ENCODE data around the gene GRIN2A.

The GRIN2A gene

GRCh38 chr16:10182222-10183053, at the start of gene GRIN2A:
TSS of gene GRIN2A (minus strand) at chr16:10182428. CDS start at chr16:10180411, 2,017 bp downstream.
- DNase-seq (ENCODE audit: low read depth): no peak

- DNase-seq (ENCODE audit: low read depth): no peak
These were observed 49.3 kb upstream of the GRIN2A start for GRCh38 chr16:10231563-10231962.

GRCh38 chr16:10228779-10229178, 46.6 kb upstream of the GRIN2A start:
- DNase-seq (ENCODE audit: low read depth): no peak

- DNase-seq (ENCODE audit: low read depth): no peak
These were observed 44.7 kb upstream of the GRIN2A start for GRCh38 chr16:10226987-10227306.

- no peak for DNase-seq (ENCODE audit: low read depth)
These were observed 44.1 kb upstream of the GRIN2A start for GRCh38 chr16:10226141-10226986.

- no peak for DNase-seq (ENCODE audit: low read depth)
These were observed 43.4 kb upstream of the GRIN2A start for GRCh38 chr16:10225653-10226052.

GRCh38 chr16:10224850-10225249, 42.6 kb upstream of the GRIN2A start:
- no peak for DNase-seq (ENCODE audit: low read depth)

- no peak for DNase-seq (ENCODE audit: low read depth)
These were observed 38.7 kb upstream of the GRIN2A start for GRCh38 chr16:10220942-10221341.

GRCh38 chr16:10219742-10220141, 37.5 kb upstream of the GRIN2A start:
- no peak for DNase-seq (ENCODE audit: low read depth)

- no peak for DNase-seq (ENCODE audit: low read depth)
These were observed 36.4 kb upstream of the GRIN2A start for GRCh38 chr16:10218490-10219206.

- DNase-seq (ENCODE audit: low read depth): no peak
These were observed 31.5 kb upstream of the GRIN2A start for GRCh38 chr16:10213748-10214147.

GRCh38 chr16:10210944-10211343, 28.7 kb upstream of the GRIN2A start:
- no peak for DNase-seq (ENCODE audit: low read depth)

- DNase-seq (ENCODE audit: low read depth): no peak
These were observed 24.6 kb upstream of the GRIN2A start for GRCh38 chr16:10206865-10207264.

GRCh38 chr16:10206215-10206614, 24.0 kb upstream of the GRIN2A start:
- no peak for DNase-seq (ENCODE audit: low read depth)

GRCh38 chr16:10205688-10206087, 23.5 kb upstream of the GRIN2A start:
- no peak for DNase-seq (ENCODE audit: low read depth)

GRCh38 chr16:10202649-10203048, 20.4 kb upstream of the GRIN2A start:
- no peak for DNase-seq (ENCODE audit: low read depth)

- DNase-seq (ENCODE audit: low read depth): no peak
These were observed 18.7 kb upstream of the GRIN2A start for GRCh38 chr16:10200637-10201586.

GRCh38 chr16:10196999-10197398, 14.8 kb upstream of the GRIN2A start:
- DNase-seq (ENCODE audit: low read depth): no peak

- DNase-seq (ENCODE audit: low read depth): no peak
These were observed 8.9 kb upstream of the GRIN2A start for GRCh38 chr16:10191096-10191495.

GRCh38 chr16:10189861-10190390, 7.7 kb upstream of the GRIN2A start:
- no peak for DNase-seq (ENCODE audit: low read depth)

GRCh38 chr16:10188236-10188635, 6.0 kb upstream of the GRIN2A start:
- DNase-seq (ENCODE audit: low read depth): no peak
